PC-3 (cell line): ENCODE data around the gene KIDINS220. TPM values are rescaled to one million over a fixed set of nuclear protein-coding genes. Genes with fewer than 3 reads are reported as not detected.
A peak's percentile ranks its signal among the peaks of the same experiment; 100 is the strongest.

Experiments
- ATAC-seq: fragments of 200-7000 bp; cut with Tn5 transposase; 2 replicates; pipeline ENCODE4 v1.9.1; 2020; ENCODE audit warnings: mild to moderate bottlenecking, moderate library complexity
- Bru-seq: library from RNA; stranded (reverse); fragments of 400-500 nt; gene quantifications from one replicate; lab custom pipeline; 2021; lab: Mats Ljungman, UMichigan
- BruChase-seq, 2 experiments: library from RNA; stranded (reverse); fragments of 400-500 nt; gene quantifications; one replicate each; lab custom pipeline; 2021; lab: Mats Ljungman, UMichigan
- BruUV-seq: library from RNA; stranded (reverse); fragments of 400-500 nt; replicated peaks from 2 replicates; lab custom pipeline; 2021; lab: Mats Ljungman, UMichigan
- CTCF ChIA-PET: fragments of 300-600 bp; sonication (Branson Sonifier 250); formaldehyde crosslinking; loops from one replicate; lab custom pipeline; 2022; ENCODE audit warnings: antibody characterized with exemption; lab: Charles Lee
- POLR2A ChIA-PET: fragments of 300-600 bp; sonication (Branson Sonifier 250); formaldehyde crosslinking; loops from one replicate; lab custom pipeline; 2022; ENCODE audit warnings: antibody characterized with exemption; ENCODE audit not compliant: unreplicated experiment; lab: Charles Lee
- DNase-seq: peaks from one replicate; pipeline ENCODE4 v3.0.0-alpha.2; 2015
- H2AFZ ChIP-seq: fragments of 300-600 bp; sonication (generic); 2 replicates; pipeline ENCODE4 v1.6.0; 2016; ENCODE audit warnings: antibody characterized with exemption, low read length
- H3F3A ChIP-seq: fragments of 300-600 bp; sonication (generic); one replicate; pipeline ENCODE4 v1.6.0; 2017; ENCODE audit warnings: antibody characterized with exemption, low read length, control low read depth, mild to moderate bottlenecking; ENCODE audit not compliant: unreplicated experiment
- H3K27ac ChIP-seq: fragments of 300-600 bp; sonication (generic); 2 replicates; pipeline ENCODE4 v1.5.1; 2016; ENCODE audit warnings: mild to moderate bottlenecking, low read length
- H3K27me3 ChIP-seq: fragments of 300-600 bp; sonication (generic); 2 replicates; pipeline ENCODE4 v1.6.1; 2016; ENCODE audit warnings: low read length, mixed read lengths
- H3K36me3 ChIP-seq: fragments of 300-600 bp; sonication (generic); 2 replicates; pipeline ENCODE4 v1.6.1; 2016; ENCODE audit warnings: low read depth, mixed run types, low read length, mixed read lengths
- H3K4me1 ChIP-seq: fragments of 300-600 bp; sonication (generic); 2 replicates; pipeline ENCODE4 v1.5.1; 2016; ENCODE audit warnings: low read length; ENCODE audit not compliant: insufficient read depth
- H3K4me2 ChIP-seq: fragments of 300-600 bp; sonication (generic); 2 replicates; pipeline ENCODE4 v1.6.0; 2016; ENCODE audit warnings: low read length
- H3K4me3 ChIP-seq: fragments of 300-600 bp; sonication (generic); 2 replicates; pipeline ENCODE4 v1.5.1; 2016; ENCODE audit warnings: mild to moderate bottlenecking, low read length, mixed read lengths
- H3K79me2 ChIP-seq: fragments of 300-600 bp; sonication (generic); 2 replicates; pipeline ENCODE4 v1.6.1; 2017; ENCODE audit warnings: low read length, mixed read lengths
- H3K9ac ChIP-seq: fragments of 300-600 bp; sonication (generic); 2 replicates; pipeline ENCODE4 v1.6.0; 2016; ENCODE audit warnings: mild to moderate bottlenecking, low read length
- H3K9me2 ChIP-seq: fragments of 300-600 bp; sonication (generic); replicated peaks from 2 replicates; pipeline ENCODE4 v1.6.1; 2016; ENCODE audit warnings: mixed run types, low read length, mixed read lengths
- H3K9me3 ChIP-seq: fragments of 300-600 bp; sonication (generic); 2 replicates; pipeline ENCODE4 v1.6.1; 2016; ENCODE audit warnings: low read length, mixed read lengths
- H4K20me1 ChIP-seq: fragments of 300-600 bp; sonication (generic); 2 replicates; pipeline ENCODE4 v1.6.1; 2016; ENCODE audit warnings: low read length, mixed read lengths
- EZH2 ChIP-seq: fragments of 300-600 bp; sonication (generic); IDR thresholded peaks from one replicate; pipeline ENCODE4 v1.6.1; 2017; ENCODE audit warnings: antibody characterized with exemption, mild to moderate bottlenecking, low read length; ENCODE audit not compliant: unreplicated experiment
- EZH2phosphoT487 ChIP-seq: fragments of 300-600 bp; sonication (generic); IDR thresholded peaks from 2 replicates; pipeline ENCODE4 v1.6.1; 2018; ENCODE audit warnings: mild to moderate bottlenecking, antibody characterized with exemption, low read length, borderline replicate concordance
- intact Hi-C: fragments of 100-400 bp; cut with micrococcal nuclease; formaldehyde crosslinking; loops from 2 replicates; pipeline ENCODE4 v1.9.0; 2023
- long read RNA-seq: library from polyadenylated mRNA; unstranded; transcript quantifications from one replicate; pipeline ENCODE4 v2.0.0, GENCODE V29; 2021; ENCODE audit not compliant: unreplicated experiment
- total RNA-seq: library from RNA; depleted of rRNA; stranded (reverse); fragments of >200 nt; gene quantifications from 2 replicates; pipeline ENCODE4 v1.2.3, GENCODE V29; 2014; rRNA removed
- TF ChIP-seq, protein P1 (sequence below): fragments of 300-600 bp; sonication (generic); conservative IDR thresholded peaks from 2 replicates; pipeline ENCODE4 v1.5.1; 2017; ENCODE audit warnings: antibody characterized with exemption, low read depth, mild to moderate bottlenecking, low read length

Gene KIDINS220
- total RNA-seq (35.3 and 37.6 TPM in 2 replicates), Bru-seq, nascent RNA (percentile 73 among the genes with signal in this experiment), BruChase-seq, experiment 1, labeled RNA remaining after a 6-hour chase (percentile 77 among the genes with signal in this experiment), BruChase-seq, experiment 2, labeled RNA remaining after a 2-hour chase (percentile 82 among the genes with signal in this experiment)
- long read RNA-seq, partial matches to known transcripts = 58 of 88 reads
- long read RNA-seq, other reads (novel, unspliced or antisense) = 30 of 88 reads

DNA sequence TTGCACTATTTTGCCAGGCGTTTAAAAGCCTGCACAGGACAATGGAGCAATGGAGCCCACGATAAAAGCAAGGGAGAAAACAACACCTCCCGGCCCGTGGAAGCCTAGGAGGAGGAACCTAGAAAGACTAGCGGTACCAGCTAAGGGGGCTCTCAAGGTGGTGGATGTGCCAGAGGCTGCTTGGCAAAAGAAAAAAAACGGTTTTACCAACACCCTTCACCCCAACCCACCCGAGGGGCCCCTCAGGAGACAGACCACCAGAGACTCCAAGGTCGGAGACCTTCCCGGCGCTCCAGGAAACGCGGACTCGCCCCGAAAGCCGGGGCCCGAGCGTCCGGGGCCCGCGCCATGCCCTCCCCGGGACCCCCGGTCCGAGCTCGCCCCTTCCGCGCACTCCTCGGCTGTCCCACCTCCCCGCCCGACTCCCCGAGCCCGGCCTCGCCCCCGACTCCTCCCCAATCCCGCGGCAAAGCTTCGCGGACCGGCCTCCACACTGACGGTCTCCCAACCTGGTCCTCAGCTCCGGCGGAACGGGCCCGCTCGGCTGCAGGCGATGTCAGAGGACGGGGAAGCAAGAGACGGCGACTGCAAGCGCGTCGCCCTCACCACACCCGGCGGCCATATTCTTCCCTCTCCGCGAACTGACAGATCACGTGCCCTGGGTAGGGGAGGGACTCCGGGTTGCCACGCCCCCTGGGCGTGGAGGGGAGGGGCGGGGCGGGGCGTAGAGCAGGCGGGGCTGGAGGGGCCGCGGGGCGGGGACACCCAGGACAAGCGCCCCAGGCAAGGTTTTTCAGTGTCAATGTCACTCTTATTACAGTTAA is at the start of gene KIDINS220:
Gene KIDINS220, minus strand, starts transcription at position 643 of the 824 bp plus-strand sequence. CDS start 10,520 bp downstream, outside the sequence.
- DNase-seq = peak; percentile 86
- H3K27me3 ChIP-seq = no peaks in the 10 kb centered on the region
- H3K4me2 ChIP-seq = peak within 1 kb of the TSS; percentile 93
- H3K79me2 ChIP-seq = peaks cover 52% of the 10 kb centered on the region
- TF ChIP-seq EZH2phosphoT487 (no peak), EZH2 (no peak)
- TF ChIP-seq, protein P1, sequence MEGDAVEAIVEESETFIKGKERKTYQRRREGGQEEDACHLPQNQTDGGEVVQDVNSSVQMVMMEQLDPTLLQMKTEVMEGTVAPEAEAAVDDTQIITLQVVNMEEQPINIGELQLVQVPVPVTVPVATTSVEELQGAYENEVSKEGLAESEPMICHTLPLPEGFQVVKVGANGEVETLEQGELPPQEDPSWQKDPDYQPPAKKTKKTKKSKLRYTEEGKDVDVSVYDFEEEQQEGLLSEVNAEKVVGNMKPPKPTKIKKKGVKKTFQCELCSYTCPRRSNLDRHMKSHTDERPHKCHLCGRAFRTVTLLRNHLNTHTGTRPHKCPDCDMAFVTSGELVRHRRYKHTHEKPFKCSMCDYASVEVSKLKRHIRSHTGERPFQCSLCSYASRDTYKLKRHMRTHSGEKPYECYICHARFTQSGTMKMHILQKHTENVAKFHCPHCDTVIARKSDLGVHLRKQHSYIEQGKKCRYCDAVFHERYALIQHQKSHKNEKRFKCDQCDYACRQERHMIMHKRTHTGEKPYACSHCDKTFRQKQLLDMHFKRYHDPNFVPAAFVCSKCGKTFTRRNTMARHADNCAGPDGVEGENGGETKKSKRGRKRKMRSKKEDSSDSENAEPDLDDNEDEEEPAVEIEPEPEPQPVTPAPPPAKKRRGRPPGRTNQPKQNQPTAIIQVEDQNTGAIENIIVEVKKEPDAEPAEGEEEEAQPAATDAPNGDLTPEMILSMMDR = no peak
- no peaks in the 10 kb centered on the region for H3F3A ChIP-seq
- H3K4me3 ChIP-seq = peak within 1 kb of the TSS; percentile 82
- H3K4me1 ChIP-seq = peaks cover 13% of the 10 kb centered on the region
- ChIA-PET POLR2A (no interaction called here), CTCF (no interaction called here)
- intact Hi-C loops = no loop called here
- H3K9me2 ChIP-seq = no peaks in the 10 kb centered on the region
- H4K20me1 ChIP-seq = 0 out of 2 replicates have a peak, but pooled peaks cover 6% of the 10 kb centered on the region
- H3K9ac ChIP-seq = peak within 1 kb of the TSS; percentile 84
- no peak within 1 kb of the TSS for H3K27ac ChIP-seq
- no peaks in the 10 kb centered on the region for H3K9me3 ChIP-seq
- no peaks in the 10 kb centered on the region for H3K36me3 ChIP-seq
- TSS peak; percentile 40 for BruUV-seq
- H2AFZ ChIP-seq = peak within 1 kb of the TSS; percentile 61
- ATAC-seq = peak; percentile 83

DNA sequence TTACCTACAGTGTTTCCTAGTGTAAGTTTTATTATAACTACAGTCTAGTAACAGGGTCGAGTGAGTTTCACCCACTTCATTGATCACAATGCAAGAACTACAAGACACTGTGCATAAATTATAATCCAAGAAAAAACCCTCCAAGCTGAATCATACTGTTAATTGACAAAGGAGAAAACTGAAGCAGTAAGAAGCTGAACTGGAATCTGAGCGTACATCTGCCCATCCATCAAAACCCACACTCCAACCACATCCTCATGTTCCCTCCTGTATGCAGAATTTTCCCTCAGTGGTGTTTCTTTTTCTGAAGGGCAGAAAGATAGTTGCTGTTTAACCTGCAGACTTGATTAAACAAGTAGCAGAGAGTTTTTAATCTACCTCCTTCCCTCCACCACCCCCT is 49.5 kb upstream of the KIDINS220 start:
- Histone ChIP-seq H3K4me1 (no peaks in the 10 kb centered on the region), H3K79me2 (no peaks in the 10 kb centered on the region), H3K27ac (no peak overlapping the region), H3K27me3 (no peaks in the 10 kb centered on the region), H3K4me3 (no peak overlapping the region), H3F3A (no peaks in the 10 kb centered on the region), H3K36me3 (peaks cover 5% of the 10 kb centered on the region; the same call in 1 of the 2 replicates), H3K9me3 (no peaks in the 10 kb centered on the region), H2AFZ (no peak overlapping the region), H3K9ac (no peak overlapping the region), H4K20me1 (no peaks in the 10 kb centered on the region), H3K4me2 (no peak overlapping the region), H3K9me2 (no peaks in the 10 kb centered on the region)
- DNase-seq (no peak), ATAC-seq (no peak)
- TF ChIP-seq, protein P1 = no peak
- TF ChIP-seq EZH2phosphoT487 (no peak), EZH2 (no peak)
- BruUV-seq = no TSS peak
- ChIA-PET CTCF (no interaction called here), POLR2A (interaction anchor here (0.5 kb wide), 1 partner anchor 1283 kb away, joined by 3 read pairs; no protein-coding TSS in a partner anchor)
- intact Hi-C loops = no loop called here
